Fibroblast of lung (primary cell): ENCODE data around the gene NUFIP2. TPM values are rescaled to one million over a fixed set of nuclear protein-coding genes. Genes with fewer than 3 reads are reported as not detected.

Experiments used
- DNase-seq, 2 donors: peaks; one replicate each; pipeline versions ENCODE4 v3.0.0 to v3.0.0-alpha.2; 2010; ENCODE audit warnings: low read depth in 2 of 2
- H2AFZ ChIP-seq: 2 replicates; pipeline ENCODE4 v1.5.1; 2012; ENCODE audit warnings: low read length, control low read depth, inconsistent platforms
- H3K27ac ChIP-seq: 2 replicates; pipeline ENCODE4 v1.5.1; 2011; ENCODE audit warnings: low read length, control low read depth; ENCODE audit not compliant: insufficient read depth
- H3K27me3 ChIP-seq: 2 replicates; pipeline ENCODE4 v1.5.1; 2011; ENCODE audit warnings: mild to moderate bottlenecking, low read length; ENCODE audit not compliant: control insufficient read depth, insufficient read depth
- H3K36me3 ChIP-seq: 2 replicates; pipeline ENCODE4 v1.5.1; 2011; ENCODE audit warnings: low read length; ENCODE audit not compliant: control insufficient read depth, insufficient read depth
- H3K4me1 ChIP-seq: 2 replicates; pipeline ENCODE4 v1.5.1; 2011; ENCODE audit warnings: low read length; ENCODE audit not compliant: control insufficient read depth, insufficient read depth; ENCODE audit errors: extremely low read depth
- H3K4me2 ChIP-seq: 2 replicates; pipeline ENCODE4 v1.5.1; 2011; ENCODE audit warnings: low read length, control low read depth; ENCODE audit not compliant: insufficient read depth; ENCODE audit errors: extremely low read depth
- H3K4me3 ChIP-seq, 4 experiments: fragments of 200-600 bp in 1 of 4; sonication (generic) in 1 of 4; replicated peaks in 1 of 4; 2 replicates each; pipeline ENCODE4 v1.5.1; 2011 to 2016; ENCODE audit warnings: low read length in 4 of 4, low read depth in 3 of 4, mild to moderate bottlenecking in 3 of 4, control low read depth in 2 of 4, inconsistent platforms in 1 of 4, mixed read lengths in 1 of 4; ENCODE audit not compliant: insufficient read depth in 1 of 4; ENCODE audit errors: control extremely low read depth in 1 of 4
- H3K79me2 ChIP-seq: 2 replicates; pipeline ENCODE4 v1.5.1; 2012; ENCODE audit warnings: mild to moderate bottlenecking, low read length, inconsistent platforms; ENCODE audit not compliant: control insufficient read depth, insufficient read depth
- H3K9ac ChIP-seq: 2 replicates; pipeline ENCODE4 v1.5.1; 2011; ENCODE audit warnings: mild to moderate bottlenecking, low read length, control low read depth; ENCODE audit not compliant: insufficient read depth
- H3K9me3 ChIP-seq: 2 replicates; pipeline ENCODE4 v1.5.1; 2012; ENCODE audit warnings: low read depth, low read length; ENCODE audit not compliant: control insufficient read depth, insufficient read depth
- H4K20me1 ChIP-seq: 2 replicates; pipeline ENCODE4 v1.5.1; 2011; ENCODE audit warnings: low read length; ENCODE audit not compliant: control insufficient read depth, insufficient read depth; ENCODE audit errors: extremely low read depth
- CTCF ChIP-seq, 2 donors: IDR thresholded peaks in 1 of 2; conservative IDR thresholded peaks in 1 of 2; 1 replicate in 1 of 2; 2 replicates in 1 of 2; pipeline ENCODE4 v1.5.1; 2011 to 2012; ENCODE audit warnings: low read length in 2 of 2, control low read depth in 1 of 2, inconsistent platforms in 1 of 2, low read depth in 1 of 2, mild to moderate bottlenecking in 1 of 2
- EZH2 ChIP-seq: IDR thresholded peaks from 2 replicates; pipeline ENCODE4 v1.5.1; 2012; ENCODE audit warnings: low read length, control low read depth, mild to moderate bottlenecking; ENCODE audit errors: missing control alignments
- polyA plus RNA-seq, 2 donors: library from polyadenylated mRNA; depleted of rRNA in 1 of 2; stranded (reverse) in 1 of 2; unstranded in 1 of 2; fragments of >200 nt; gene quantifications; 2 replicates each; pipeline ENCODE4 v1.2.1, GENCODE V29; 2011 to 2012; ENCODE audit warnings: missing spikeins in 1 of 2
- total RNA-seq: library from RNA; depleted of rRNA; stranded (reverse); fragments of >200 nt; gene quantifications from 2 replicates; pipeline ENCODE4 v1.2.1, GENCODE V29; 2014

NUFIP2 gene
- total and polyA plus RNA-seq, 2 donors (not counting 1 experiment from before 2014, with no cell fraction given), result 12.3 to 33.2 TPM

DNA sequence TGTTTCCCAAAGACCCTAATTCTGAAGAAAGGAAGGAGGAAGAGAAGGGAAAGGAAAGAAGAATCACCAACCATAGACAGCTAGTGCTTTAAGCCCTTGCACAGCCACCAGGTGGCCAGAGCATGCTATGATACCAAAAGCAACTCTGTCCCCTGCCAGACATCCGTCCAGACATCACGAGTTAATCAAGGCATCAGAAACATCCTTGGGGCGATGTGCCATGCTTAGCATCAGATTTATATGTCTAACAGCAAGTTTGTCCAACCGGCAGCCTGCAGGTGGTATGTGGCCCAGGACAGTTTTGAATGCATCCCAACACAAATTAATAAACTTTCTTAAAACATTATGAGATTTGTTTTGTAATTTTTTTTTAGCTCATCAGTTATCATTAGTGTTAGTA lies 50.2 kb downstream of the NUFIP2 start:
- H3K36me3 ChIP-seq, result no peaks in the 10 kb centered on the region
- peak; percentile 35 to 37 for DNase-seq
- no peaks in the 10 kb centered on the region for H3K9me3 ChIP-seq
- no peak overlapping the region for H3K9ac ChIP-seq
- no peak overlapping the region for H3K27ac ChIP-seq
- no peak for TF ChIP-seq EZH2
- TF ChIP-seq CTCF (conservative IDR thresholded peaks at IDR 0.05 in 1 of 2, IDR thresholded peaks at IDR 0.05 in 1 of 2; ENCODE audit: low read depth in 1 of 2, low read length in 2 of 2), result peak; percentile 44 to 64
- H4K20me1 ChIP-seq, result no peaks in the 10 kb centered on the region
- H3K79me2 ChIP-seq, result no peaks in the 10 kb centered on the region
- H3K27me3 ChIP-seq, result no peaks in the 10 kb centered on the region
- no peak overlapping the region for H3K4me2 ChIP-seq
- no peak overlapping the region for H2AFZ ChIP-seq
- H3K4me1 ChIP-seq, result peaks cover 12% of the 10 kb centered on the region
- H3K4me3 ChIP-seq, result no peak overlapping the region

- peaks cover 21% of the 10 kb centered on the region for H3K4me1 ChIP-seq
- no peak overlapping the region for H3K4me2 ChIP-seq
- no peak overlapping the region for H2AFZ ChIP-seq
- H3K27ac ChIP-seq, result no peak overlapping the region
- H3K9me3 ChIP-seq, result no peaks in the 10 kb centered on the region
- H3K27me3 ChIP-seq, result no peaks in the 10 kb centered on the region
- H4K20me1 ChIP-seq, result no peaks in the 10 kb centered on the region
- H3K4me3 ChIP-seq, result no peak overlapping the region
- TF ChIP-seq EZH2 (no peak), CTCF (conservative IDR thresholded peaks at IDR 0.05 in 1 of 2, IDR thresholded peaks at IDR 0.05 in 1 of 2; ENCODE audit: low read depth in 1 of 2, low read length in 2 of 2) (no peak)
- DNase-seq, result no peak
- no peaks in the 10 kb centered on the region for H3K79me2 ChIP-seq
- H3K36me3 ChIP-seq, result no peaks in the 10 kb centered on the region
- H3K9ac ChIP-seq, result no peak overlapping the region
Observed at GRCh38 chr17:29242790-29243189, 51.2 kb downstream of the NUFIP2 start.

GRCh38 chr17:29242051-29242450 lies 51.9 kb downstream of the NUFIP2 start:
- no peak overlapping the region for H3K27ac ChIP-seq
- no peak overlapping the region for H2AFZ ChIP-seq
- DNase-seq, result no peak
- no peak overlapping the region for H3K4me3 ChIP-seq
- H3K9me3 ChIP-seq, result no peaks in the 10 kb centered on the region
- no peaks in the 10 kb centered on the region for H3K27me3 ChIP-seq
- TF ChIP-seq CTCF (conservative IDR thresholded peaks at IDR 0.05 in 1 of 2, IDR thresholded peaks at IDR 0.05 in 1 of 2; ENCODE audit: low read depth in 1 of 2, low read length in 2 of 2), result no peak
- no peak for TF ChIP-seq EZH2
- no peaks in the 10 kb centered on the region for H3K79me2 ChIP-seq
- no peak overlapping the region for H3K4me2 ChIP-seq
- H3K36me3 ChIP-seq, result no peaks in the 10 kb centered on the region
- H3K4me1 ChIP-seq, result peaks cover 24% of the 10 kb centered on the region
- H4K20me1 ChIP-seq, result no peaks in the 10 kb centered on the region
- H3K9ac ChIP-seq, result no peak overlapping the region
